ENCODE results near the gene ATP9B.

GRCh38 chr18:79058007-79058406 lies 11.2 kb upstream of the ATP9B start:
- TF ChIP-seq CTCF (IDR thresholded peaks at IDR 0.05) (no peak), EP300 (IDR thresholded peaks at IDR 0.05) (no peak)
